Nephron (organoid): Measurements from ENCODE around the gene STARD6.

Experiments
- H3K27ac Mint-ChIP-seq, 3 experiments: 2 replicates each; pipeline ENCODE4 v1.8.0; 2020; ENCODE audit warnings: mixed read lengths in 3 of 3, mild to moderate bottlenecking in 2 of 3, moderate library complexity in 1 of 3
- H3K27me3 Mint-ChIP-seq: 2 replicates; pipeline ENCODE4 v1.8.0; 2021; ENCODE audit warnings: low read depth, mild to moderate bottlenecking, moderate library complexity, mixed read lengths
- H3K36me3 Mint-ChIP-seq: 2 replicates; pipeline ENCODE4 v1.8.0; 2020; ENCODE audit warnings: low read depth, mixed read lengths
- H3K4me1 Mint-ChIP-seq: 2 replicates; pipeline ENCODE4 v1.8.0; 2020; ENCODE audit warnings: mixed read lengths
- H3K4me3 Mint-ChIP-seq, 3 experiments: 2 replicates each; pipeline ENCODE4 v1.8.0; 2020; ENCODE audit warnings: mild to moderate bottlenecking in 3 of 3, mixed read lengths in 3 of 3, moderate library complexity in 2 of 3
- H3K9me3 Mint-ChIP-seq: 2 replicates; pipeline ENCODE4 v1.8.0; 2020; ENCODE audit warnings: mixed read lengths
- TF ChIP-seq, protein P1 (sequence below), 3 experiments: fragments of 200-600 bp; sonication (generic); IDR thresholded peaks; one replicate each; pipeline ENCODE4 v1.5.0; 2021; ENCODE audit warnings: antibody characterized with exemption in 3 of 3; ENCODE audit not compliant: unreplicated experiment in 3 of 3

STARD6 gene, protein sequence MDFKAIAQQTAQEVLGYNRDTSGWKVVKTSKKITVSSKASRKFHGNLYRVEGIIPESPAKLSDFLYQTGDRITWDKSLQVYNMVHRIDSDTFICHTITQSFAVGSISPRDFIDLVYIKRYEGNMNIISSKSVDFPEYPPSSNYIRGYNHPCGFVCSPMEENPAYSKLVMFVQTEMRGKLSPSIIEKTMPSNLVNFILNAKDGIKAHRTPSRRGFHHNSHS

DNA sequence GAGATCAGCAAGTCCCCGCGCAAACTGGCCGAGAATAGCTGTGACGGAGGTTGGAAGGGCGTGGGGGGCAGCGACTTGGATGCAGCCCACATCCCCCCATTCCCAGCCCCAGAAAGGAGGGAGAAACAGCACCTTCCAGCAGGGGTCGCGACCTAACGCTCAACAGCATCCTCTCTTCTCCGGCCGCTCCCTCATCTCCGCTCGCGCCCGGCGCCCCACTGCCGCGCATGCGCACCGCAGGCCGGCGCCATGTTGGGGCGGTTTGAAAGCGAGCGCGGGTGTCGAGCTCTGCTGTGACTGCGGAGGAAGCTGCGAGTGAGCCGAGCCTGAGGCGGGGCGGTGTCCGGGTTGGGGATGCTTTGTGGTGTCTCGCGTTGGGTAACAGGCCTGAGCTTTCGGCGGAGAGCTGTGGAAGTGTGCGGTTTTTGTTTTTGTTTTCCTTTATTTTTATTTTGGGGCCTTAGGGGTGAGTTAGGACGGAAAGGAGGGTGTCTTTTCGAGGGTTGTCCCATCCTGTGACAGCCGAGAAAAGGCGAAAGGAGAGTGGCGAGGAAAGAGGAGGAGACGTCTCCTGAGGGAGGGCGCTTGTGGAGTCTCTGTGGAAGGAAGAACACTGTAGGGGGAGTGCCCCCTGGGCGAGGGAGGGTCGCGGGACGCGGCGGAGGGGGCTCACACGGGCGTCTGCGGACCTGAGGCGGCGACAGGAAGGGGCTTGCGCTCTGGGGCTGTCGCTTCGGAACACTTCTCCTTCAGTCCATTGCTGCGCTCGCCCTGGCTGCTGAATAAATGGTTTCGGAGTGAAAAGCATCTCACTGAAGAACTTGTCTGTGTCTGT is at the start of gene STARD6, which contains the start of gene C18orf54:
TSS of gene STARD6 (minus strand) at position 199 of the 835 bp plus-strand sequence. CDS start 3,285 bp downstream, outside the sequence.
TSS of gene C18orf54 (plus strand) at position 247 of the 835 bp plus-strand sequence. CDS start 2,667 bp downstream, outside the sequence.
- Mint-ChIP-seq H3K27me3 (no peaks in the 10 kb centered on the region), H3K4me1 (peaks cover 12% of the 10 kb centered on the region), H3K4me3 (peak within 1 kb of the TSS; percentile 96 to 99 (median 99)), H3K36me3 (peaks cover 21% of the 10 kb centered on the region), H3K27ac (peak within 1 kb of the TSS; percentile 69 to 96 (median 95)), H3K9me3 (no peaks in the 10 kb centered on the region)
- TF ChIP-seq, protein P1, sequence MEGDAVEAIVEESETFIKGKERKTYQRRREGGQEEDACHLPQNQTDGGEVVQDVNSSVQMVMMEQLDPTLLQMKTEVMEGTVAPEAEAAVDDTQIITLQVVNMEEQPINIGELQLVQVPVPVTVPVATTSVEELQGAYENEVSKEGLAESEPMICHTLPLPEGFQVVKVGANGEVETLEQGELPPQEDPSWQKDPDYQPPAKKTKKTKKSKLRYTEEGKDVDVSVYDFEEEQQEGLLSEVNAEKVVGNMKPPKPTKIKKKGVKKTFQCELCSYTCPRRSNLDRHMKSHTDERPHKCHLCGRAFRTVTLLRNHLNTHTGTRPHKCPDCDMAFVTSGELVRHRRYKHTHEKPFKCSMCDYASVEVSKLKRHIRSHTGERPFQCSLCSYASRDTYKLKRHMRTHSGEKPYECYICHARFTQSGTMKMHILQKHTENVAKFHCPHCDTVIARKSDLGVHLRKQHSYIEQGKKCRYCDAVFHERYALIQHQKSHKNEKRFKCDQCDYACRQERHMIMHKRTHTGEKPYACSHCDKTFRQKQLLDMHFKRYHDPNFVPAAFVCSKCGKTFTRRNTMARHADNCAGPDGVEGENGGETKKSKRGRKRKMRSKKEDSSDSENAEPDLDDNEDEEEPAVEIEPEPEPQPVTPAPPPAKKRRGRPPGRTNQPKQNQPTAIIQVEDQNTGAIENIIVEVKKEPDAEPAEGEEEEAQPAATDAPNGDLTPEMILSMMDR (IDR thresholded peaks at IDR 0.05; ENCODE audit: unreplicated experiment in 3 of 3), result no peak

GRCh38 chr18:54405290-54405689 is 47.6 kb upstream of the STARD6 start:
- Mint-ChIP-seq H3K27me3 (no peaks in the 10 kb centered on the region), H3K4me1 (no peaks in the 10 kb centered on the region), H3K27ac (no peak overlapping the region), H3K36me3 (no peaks in the 10 kb centered on the region), H3K4me3 (no peak overlapping the region), H3K9me3 (no peaks in the 10 kb centered on the region)
- TF ChIP-seq, protein P1 (IDR thresholded peaks at IDR 0.05; ENCODE audit: unreplicated experiment in 3 of 3), result no peak

- Mint-ChIP-seq H3K27ac (no peak overlapping the region), H3K9me3 (peaks cover 2% of the 10 kb centered on the region), H3K36me3 (no peaks in the 10 kb centered on the region), H3K4me3 (no peak overlapping the region), H3K4me1 (no peaks in the 10 kb centered on the region), H3K27me3 (no peaks in the 10 kb centered on the region)
- TF ChIP-seq, protein P1 (IDR thresholded peaks at IDR 0.05; ENCODE audit: unreplicated experiment in 3 of 3), result no peak
Observed at GRCh38 chr18:54396760-54397159, 39.1 kb upstream of the STARD6 start.

- Mint-ChIP-seq H3K27me3 (no peaks in the 10 kb centered on the region), H3K4me3 (no peak overlapping the region), H3K4me1 (no peaks in the 10 kb centered on the region), H3K36me3 (no peaks in the 10 kb centered on the region), H3K27ac (no peak overlapping the region), H3K9me3 (no peaks in the 10 kb centered on the region)
- TF ChIP-seq, protein P1 (IDR thresholded peaks at IDR 0.05; ENCODE audit: unreplicated experiment in 3 of 3), result no peak
Observed at GRCh38 chr18:54393648-54394294, 36.1 kb upstream of the STARD6 start.

GRCh38 chr18:54392543-54393023 is 34.9 kb upstream of the STARD6 start:
- no peak overlapping the region for H3K4me3 Mint-ChIP-seq
- H3K9me3 Mint-ChIP-seq, result no peaks in the 10 kb centered on the region
- no peaks in the 10 kb centered on the region for H3K27me3 Mint-ChIP-seq
- H3K27ac Mint-ChIP-seq, result no peak overlapping the region
- H3K4me1 Mint-ChIP-seq, result no peaks in the 10 kb centered on the region
- TF ChIP-seq, protein P1 (IDR thresholded peaks at IDR 0.05; ENCODE audit: unreplicated experiment in 3 of 3), result peak; percentile 64 to 76 (median 70)
- no peaks in the 10 kb centered on the region for H3K36me3 Mint-ChIP-seq
